GM23338 (cell line): ENCODE measurements around the gene GDF7. TPM values are rescaled to one million over a fixed set of nuclear protein-coding genes. Genes with fewer than 3 reads are reported as not detected.
A peak's percentile ranks its signal among the peaks of the same experiment; 100 is the strongest.

Source experiments
- ATAC-seq: fragments of 200-7000 bp; cut with Tn5 transposase; 3 replicates; pipeline ENCODE4 v1.9.1; 2020
- DNase-seq: peaks from one replicate; pipeline ENCODE4 v3.0.0-alpha.2; 2015; ENCODE audit warnings: low spot score
- H2AFZ ChIP-seq: fragments of 200-600 bp; sonication (generic); 2 replicates; pipeline ENCODE4 v1.8.0; 2016; ENCODE audit warnings: antibody characterized with exemption, mild to moderate bottlenecking, moderate library complexity
- H3F3A ChIP-seq: fragments of 200-600 bp; sonication (generic); replicated peaks from 2 replicates; pipeline ENCODE4 v1.8.0; 2017; ENCODE audit warnings: antibody characterized with exemption, mixed run types, low read depth
- H3K27ac ChIP-seq: fragments of 200-600 bp; sonication (generic); 2 replicates; pipeline ENCODE4 v1.6.1; 2016; ENCODE audit warnings: low read depth
- H3K27me3 ChIP-seq: fragments of 200-600 bp; sonication (generic); 2 replicates; pipeline ENCODE4 v1.8.0; 2016; ENCODE audit warnings: mild to moderate bottlenecking, mixed run types, moderate library complexity; ENCODE audit not compliant: insufficient read depth
- H3K36me3 ChIP-seq: fragments of 200-600 bp; sonication (generic); 2 replicates; pipeline ENCODE4 v1.8.0; 2016; ENCODE audit warnings: mild to moderate bottlenecking; ENCODE audit not compliant: insufficient read depth
- H3K4me1 ChIP-seq: fragments of 200-600 bp; sonication (generic); 2 replicates; pipeline ENCODE4 v1.8.0; 2016; ENCODE audit warnings: mild to moderate bottlenecking, moderate library complexity; ENCODE audit not compliant: insufficient read depth
- H3K4me2 ChIP-seq: fragments of 200-600 bp; sonication (generic); 2 replicates; pipeline ENCODE4 v1.7.1; 2017; ENCODE audit warnings: mixed run types
- H3K4me3 ChIP-seq: fragments of 200-600 bp; sonication (generic); 2 replicates; pipeline ENCODE4 v1.6.1; 2016; ENCODE audit warnings: mixed run types
- H3K79me2 ChIP-seq: fragments of 200-600 bp; sonication (generic); replicated peaks from 2 replicates; pipeline ENCODE4 v1.8.0; 2017; ENCODE audit warnings: mild to moderate bottlenecking; ENCODE audit not compliant: insufficient read depth
- H3K9me2 ChIP-seq: fragments of 200-600 bp; sonication (generic); 2 replicates; pipeline ENCODE4 v1.8.0; 2017; ENCODE audit not compliant: insufficient read depth
- H4K20me1 ChIP-seq: fragments of 200-600 bp; sonication (generic); replicated peaks from 2 replicates; pipeline ENCODE4 v1.8.0; 2017; ENCODE audit warnings: mild to moderate bottlenecking; ENCODE audit not compliant: insufficient read depth
- H3K27ac Mint-ChIP-seq: 2 replicates; pipeline ENCODE4 v1.8.0; 2020; ENCODE audit warnings: inconsistent platforms, mild to moderate bottlenecking, moderate library complexity, mixed read lengths
- H3K27me3 Mint-ChIP-seq: 3 replicates; pipeline ENCODE4 v1.8.0; 2022; ENCODE audit warnings: low read depth, mild to moderate bottlenecking, moderate library complexity, mixed read lengths, inconsistent platforms; ENCODE audit not compliant: insufficient read depth, poor library complexity
- H3K36me3 Mint-ChIP-seq: 3 replicates; pipeline ENCODE4 v1.8.0; 2021; ENCODE audit warnings: low read depth, mild to moderate bottlenecking, inconsistent platforms, moderate library complexity, mixed read lengths
- H3K4me1 Mint-ChIP-seq: 3 replicates; pipeline ENCODE4 v1.8.0; 2020; ENCODE audit warnings: mild to moderate bottlenecking, inconsistent platforms, mixed read lengths
- H3K4me3 Mint-ChIP-seq: 3 replicates; pipeline ENCODE4 v1.8.0; 2021; ENCODE audit warnings: moderate library complexity, mild to moderate bottlenecking, inconsistent platforms, mixed read lengths
- H3K9me3 Mint-ChIP-seq: 3 replicates; pipeline ENCODE4 v1.8.0; 2020; ENCODE audit warnings: moderate library complexity, mild to moderate bottlenecking, inconsistent platforms, mixed read lengths
- CREB1 ChIP-seq: fragments of 250-450 bp; sonication (Bioruptor Pico); IDR thresholded peaks from 2 replicates; pipeline ENCODE4 v1.5.0; 2020; ENCODE audit warnings: low read depth, mild to moderate bottlenecking, moderate library complexity
- CTCF ChIP-seq, 2 experiments: fragments of 200-600 bp in 1 of 2; sonication (generic) in 1 of 2; conservative IDR thresholded peaks; 2 replicates each; pipeline versions ENCODE4 v1.5.1 to v1.6.1; 2016 to 2017; ENCODE audit warnings: antibody characterized with exemption in 2 of 2, low read depth in 2 of 2, mild to moderate bottlenecking in 2 of 2, moderate library complexity in 1 of 2
- ETS1 ChIP-seq: IDR thresholded peaks from 2 replicates; pipeline ENCODE4 v1.6.1; 2016; ENCODE audit warnings: antibody characterized with exemption
- EZH2 ChIP-seq: fragments of 200-600 bp; sonication (generic); IDR thresholded peaks from one replicate; pipeline ENCODE4 v1.8.0; 2017; ENCODE audit warnings: antibody characterized with exemption, mild to moderate bottlenecking, low read depth; ENCODE audit not compliant: unreplicated experiment
- EZH2phosphoT487 ChIP-seq: fragments of 200-600 bp; sonication (generic); IDR thresholded peaks from one replicate; pipeline ENCODE4 v1.8.1; 2018; ENCODE audit warnings: antibody characterized with exemption; ENCODE audit not compliant: unreplicated experiment
- JUNB ChIP-seq: IDR thresholded peaks from one replicate; pipeline ENCODE4 v1.6.1; 2016; ENCODE audit warnings: antibody characterized with exemption; ENCODE audit not compliant: unreplicated experiment
- NANOG ChIP-seq: IDR thresholded peaks from 2 replicates; pipeline ENCODE4 v1.6.1; 2016; ENCODE audit warnings: antibody characterized with exemption, borderline replicate concordance
- POLR2AphosphoS5 ChIP-seq: IDR thresholded peaks from 2 replicates; pipeline ENCODE4 v1.6.1; 2016; ENCODE audit warnings: antibody characterized with exemption, low read depth
- REST ChIP-seq: IDR thresholded peaks from one replicate; pipeline ENCODE4 v1.6.1; 2018; ENCODE audit warnings: antibody characterized with exemption; ENCODE audit not compliant: unreplicated experiment
- STAT1 ChIP-seq: IDR thresholded peaks from one replicate; pipeline ENCODE4 v1.6.1; 2016; ENCODE audit warnings: antibody characterized with exemption; ENCODE audit not compliant: unreplicated experiment
- ZNF331 ChIP-seq: fragments of 250-450 bp; sonication (Bioruptor Pico); IDR thresholded peaks from 2 replicates; pipeline ENCODE4 v1.5.0; 2020; ENCODE audit warnings: low read depth, mild to moderate bottlenecking, moderate library complexity
- polyA plus RNA-seq: library from polyadenylated mRNA; unstranded; fragments of >200 nt; fragmentation: Nextera tagmentation; extraction: Ambion mirVana; gene quantifications from 2 replicates; pipeline ENCODE4 v1.2.1, GENCODE V29; 2016
- total RNA-seq: library from RNA; depleted of rRNA; stranded (reverse); fragments of >200 nt; shearing (Covaris generic); gene quantifications from 2 replicates; pipeline ENCODE4 v1.2.3, GENCODE V29; 2014

Gene GDF7
- total and polyA plus RNA-seq, 2 experiments from 2014 or later: 0.19 to 0.52 TPM

GRCh38 chr2:20634507-20635112 lies 32.3 kb upstream of the GDF7 start:
- peaks cover 2% of the 10 kb centered on the region for H3K27me3 Mint-ChIP-seq
- H3F3A ChIP-seq: no peaks in the 10 kb centered on the region
- ATAC-seq (no peak), DNase-seq (no peak)
- no peaks in the 10 kb centered on the region; the same call in 1 of the 2 replicates for H3K9me2 ChIP-seq
- H2AFZ ChIP-seq: no peak overlapping the region
- H3K4me2 ChIP-seq: no peak overlapping the region
- peaks cover 6% of the 10 kb centered on the region for H3K4me1 ChIP-seq
- H3K4me1 Mint-ChIP-seq: peaks cover 31% of the 10 kb centered on the region
- H3K27ac Mint-ChIP-seq: no peak overlapping the region
- H3K4me3 Mint-ChIP-seq: no peak overlapping the region
- H3K27ac ChIP-seq: no peak overlapping the region
- H3K36me3 Mint-ChIP-seq: no peaks in the 10 kb centered on the region; the same call in 2 of the 3 replicates
- no peaks in the 10 kb centered on the region for H3K36me3 ChIP-seq
- H3K9me3 Mint-ChIP-seq: no peaks in the 10 kb centered on the region
- H3K27me3 ChIP-seq: no peaks in the 10 kb centered on the region
- no peaks in the 10 kb centered on the region for H4K20me1 ChIP-seq
- no peaks in the 10 kb centered on the region for H3K79me2 ChIP-seq
- H3K4me3 ChIP-seq: no peak overlapping the region
- no peak for TF ChIP-seq POLR2AphosphoS5
- TF ChIP-seq CTCF (conservative IDR thresholded peaks at IDR 0.05; ENCODE audit: low read depth in 2 of 2): no peak
- no peak for TF ChIP-seq ZNF331 (CRISPR knock-in tag)
- TF ChIP-seq EZH2: no peak
- TF ChIP-seq NANOG: no peak
- TF ChIP-seq REST: no peak
- TF ChIP-seq ETS1: no peak
- no peak for TF ChIP-seq CREB1 (CRISPR knock-in tag)

- peaks cover 6% of the 10 kb centered on the region for H3K4me1 ChIP-seq
- Mint-ChIP-seq H3K4me1 (peaks cover 31% of the 10 kb centered on the region), H3K4me3 (no peak overlapping the region), H3K27me3 (peaks cover 2% of the 10 kb centered on the region), H3K36me3 (no peaks in the 10 kb centered on the region; the same call in 2 of the 3 replicates), H3K27ac (peak overlapping the region; percentile 81; the same call in 1 of the 2 replicates), H3K9me3 (no peaks in the 10 kb centered on the region)
- peak overlapping the region; percentile 97; the same call in 1 of the 2 replicates for H2AFZ ChIP-seq
- H3K36me3 ChIP-seq: no peaks in the 10 kb centered on the region
- no peak overlapping the region for H3K27ac ChIP-seq
- no peaks in the 10 kb centered on the region; the same call in 1 of the 2 replicates for H3K9me2 ChIP-seq
- no peak overlapping the region for H3K4me3 ChIP-seq
- ATAC-seq (no peak), DNase-seq (no peak)
- H4K20me1 ChIP-seq: no peaks in the 10 kb centered on the region
- H3K27me3 ChIP-seq: no peaks in the 10 kb centered on the region
- no peaks in the 10 kb centered on the region for H3F3A ChIP-seq
- H3K79me2 ChIP-seq: no peaks in the 10 kb centered on the region
- H3K4me2 ChIP-seq: peak overlapping the region; percentile 61; the same call in 1 of the 2 replicates
- TF ChIP-seq EZH2 (no peak), CTCF (conservative IDR thresholded peaks at IDR 0.05; ENCODE audit: low read depth in 2 of 2) (no peak), STAT1 (no peak), REST (no peak), EZH2phosphoT487 (no peak), ZNF331 (CRISPR knock-in tag) (no peak), POLR2AphosphoS5 (no peak), JUNB (no peak)
Observed at GRCh38 chr2:20635113-20635510, 31.8 kb upstream of the GDF7 start.
